Measurements from ENCODE around the gene TMC5. TPM values are rescaled to one million over a fixed set of nuclear protein-coding genes. Genes with fewer than 3 reads are reported as not detected.
A peak's percentile ranks its signal among the peaks of the same experiment; 100 is the strongest.

TMC5 gene
- total RNA-seq, 2 experiments from 2014 or later: not detected

- DNase-seq (no peak), ATAC-seq (ENCODE audit: low read depth) (no peak)
- no peaks in the 10 kb centered on the region for H3K9me3 Mint-ChIP-seq
- no peak overlapping the region for H3K4me3 Mint-ChIP-seq
- H3K36me3 Mint-ChIP-seq: peaks cover 36% of the 10 kb centered on the region
- H3K4me1 Mint-ChIP-seq: peaks cover 9% of the 10 kb centered on the region
- POLR2A ChIA-PET: no interaction called here
- H3K27me3 Mint-ChIP-seq: no peaks in the 10 kb centered on the region
- H3K27ac Mint-ChIP-seq: no peak overlapping the region
Observed at GRCh38 chr16:19513377-19514053, 95.8 kb downstream of the TMC5 start.

- Mint-ChIP-seq H3K27ac (no peak overlapping the region), H3K9me3 (no peaks in the 10 kb centered on the region), H3K4me3 (no peak overlapping the region), H3K4me1 (peaks cover 22% of the 10 kb centered on the region), H3K27me3 (no peaks in the 10 kb centered on the region), H3K36me3 (peaks cover 34% of the 10 kb centered on the region)
- ATAC-seq (ENCODE audit: low read depth): no peak
- DNase-seq: no peak
- POLR2A ChIA-PET: no interaction called here
Observed at GRCh38 chr16:19515757-19516156, 98.1 kb downstream of the TMC5 start.

GRCh38 chr16:19517424-19518089 lies 99.9 kb downstream of the TMC5 start:
- Mint-ChIP-seq H3K4me3 (no peak overlapping the region), H3K27ac (no peak overlapping the region), H3K9me3 (no peaks in the 10 kb centered on the region), H3K27me3 (no peaks in the 10 kb centered on the region), H3K4me1 (peaks cover 34% of the 10 kb centered on the region), H3K36me3 (peaks cover 27% of the 10 kb centered on the region)
- ATAC-seq (ENCODE audit: low read depth) (no peak), DNase-seq (no peak)
- POLR2A ChIA-PET: no interaction called here

- DNase-seq (no peak), ATAC-seq (ENCODE audit: low read depth) (no peak)
- peaks cover 18% of the 10 kb centered on the region for H3K36me3 Mint-ChIP-seq
- H3K9me3 Mint-ChIP-seq: no peaks in the 10 kb centered on the region
- H3K4me1 Mint-ChIP-seq: peaks cover 34% of the 10 kb centered on the region
- H3K4me3 Mint-ChIP-seq: no peak overlapping the region
- POLR2A ChIA-PET: no interaction called here
- no peaks in the 10 kb centered on the region for H3K27me3 Mint-ChIP-seq
- H3K27ac Mint-ChIP-seq: no peak overlapping the region
Observed at GRCh38 chr16:19518388-19518787, 100.7 kb downstream of the TMC5 start.

GRCh38 chr16:19520861-19521331 lies 103.2 kb downstream of the TMC5 start:
- no peak for DNase-seq
- H3K36me3 Mint-ChIP-seq: peaks cover 8% of the 10 kb centered on the region
- H3K27ac Mint-ChIP-seq: peak overlapping the region; percentile 98
- no peaks in the 10 kb centered on the region for H3K9me3 Mint-ChIP-seq
- POLR2A ChIA-PET: interaction anchor here (1.3 to 2.0 kb wide), 2 partner anchors 15 to 35 kb away, joined by 4 read pairs; partner anchors contain the start of gene VPS35L
- ATAC-seq (ENCODE audit: low read depth): no peak
- H3K4me1 Mint-ChIP-seq: peaks cover 40% of the 10 kb centered on the region
- peak overlapping the region; percentile 100 for H3K4me3 Mint-ChIP-seq
- H3K27me3 Mint-ChIP-seq: no peaks in the 10 kb centered on the region

GRCh38 chr16:19521471-19522396 lies 104.1 kb downstream of the TMC5 start, which contains the start of gene GDE1:
GDE1 (minus strand) TSS chr16:19522098; CDS start chr16:19521964, 134 bp downstream.
- DNase-seq: peak; percentile 92
- H3K4me1 Mint-ChIP-seq: peaks cover 40% of the 10 kb centered on the region
- H3K27me3 Mint-ChIP-seq: no peaks in the 10 kb centered on the region
- peak; percentile 81 for ATAC-seq (ENCODE audit: low read depth)
- peak within 1 kb of the TSS; percentile 98 for H3K27ac Mint-ChIP-seq
- POLR2A ChIA-PET: interaction anchor here (1.3 kb wide), 1 partner anchor 16 kb away, joined by 4 read pairs; no protein-coding TSS in a partner anchor
- H3K9me3 Mint-ChIP-seq: no peaks in the 10 kb centered on the region
- peaks cover 8% of the 10 kb centered on the region for H3K36me3 Mint-ChIP-seq
- H3K4me3 Mint-ChIP-seq: peak within 1 kb of the TSS; percentile 100

- H3K4me1 Mint-ChIP-seq: peaks cover 38% of the 10 kb centered on the region
- no peak for ATAC-seq (ENCODE audit: low read depth)
- peak overlapping the region; percentile 100 for H3K4me3 Mint-ChIP-seq
- POLR2A ChIA-PET: no interaction called here
- no peak for DNase-seq
- H3K9me3 Mint-ChIP-seq: no peaks in the 10 kb centered on the region
- peak overlapping the region; percentile 98 for H3K27ac Mint-ChIP-seq
- H3K36me3 Mint-ChIP-seq: peaks cover 5% of the 10 kb centered on the region
- no peaks in the 10 kb centered on the region for H3K27me3 Mint-ChIP-seq
Observed at GRCh38 chr16:19522397-19522732, 104.7 kb downstream of the TMC5 start.

- Mint-ChIP-seq H3K4me1 (peaks cover 38% of the 10 kb centered on the region), H3K9me3 (no peaks in the 10 kb centered on the region), H3K27me3 (no peaks in the 10 kb centered on the region), H3K36me3 (peaks cover 5% of the 10 kb centered on the region), H3K4me3 (no peak overlapping the region), H3K27ac (no peak overlapping the region)
- DNase-seq: no peak
- no peak for ATAC-seq (ENCODE audit: low read depth)
- POLR2A ChIA-PET: no interaction called here
Observed at GRCh38 chr16:19522760-19523159, 105.1 kb downstream of the TMC5 start.

GRCh38 chr16:19523184-19523558 lies 105.5 kb downstream of the TMC5 start:
- Mint-ChIP-seq H3K27me3 (no peaks in the 10 kb centered on the region), H3K27ac (no peak overlapping the region), H3K9me3 (no peaks in the 10 kb centered on the region), H3K36me3 (peaks cover 5% of the 10 kb centered on the region), H3K4me1 (peaks cover 37% of the 10 kb centered on the region), H3K4me3 (no peak overlapping the region)
- ATAC-seq (ENCODE audit: low read depth): no peak
- no peak for DNase-seq
- POLR2A ChIA-PET: interaction anchor here (1.0 to 3.8 kb wide), 3 partner anchors 18 to 733 kb away, joined by 3 to 48 read pairs (median 3); partner anchors contain the start of genes RPS15A and VPS35L

GRCh38 chr16:19523559-19524355 lies 106.1 kb downstream of the TMC5 start, which contains the start of gene CCP110:
CCP110 (plus strand) TSS chr16:19523942; CDS start chr16:19527882, 3,940 bp downstream.
- Mint-ChIP-seq H3K9me3 (no peaks in the 10 kb centered on the region), H3K27ac (peak within 1 kb of the TSS; percentile 97), H3K36me3 (peaks cover 8% of the 10 kb centered on the region), H3K4me3 (peak within 1 kb of the TSS; percentile 99), H3K27me3 (no peaks in the 10 kb centered on the region), H3K4me1 (peaks cover 34% of the 10 kb centered on the region)
- ATAC-seq (ENCODE audit: low read depth) (peak; percentile 81), DNase-seq (peak; percentile 92)
- POLR2A ChIA-PET: interaction anchor here (0.6 to 3.8 kb wide), 11 partner anchors 9 to 733 kb away, joined by 3 to 48 read pairs (median 5); partner anchors contain the start of genes ARL6IP1, IQCK, KNOP1 and RPS15A

- no peaks in the 10 kb centered on the region for H3K27me3 Mint-ChIP-seq
- DNase-seq: no peak
- H3K4me1 Mint-ChIP-seq: peaks cover 32% of the 10 kb centered on the region
- POLR2A ChIA-PET: interaction anchor here (0.6 to 3.8 kb wide), 10 partner anchors 9 to 723 kb away, joined by 3 to 48 read pairs (median 5); partner anchors contain the start of genes ARL6IP1, IQCK, KNOP1 and VPS35L
- peak overlapping the region; percentile 97 for H3K27ac Mint-ChIP-seq
- no peak for ATAC-seq (ENCODE audit: low read depth)
- H3K9me3 Mint-ChIP-seq: no peaks in the 10 kb centered on the region
- peaks cover 10% of the 10 kb centered on the region for H3K36me3 Mint-ChIP-seq
- peak overlapping the region; percentile 99 for H3K4me3 Mint-ChIP-seq
Observed at GRCh38 chr16:19524356-19524615, 106.6 kb downstream of the TMC5 start.

- POLR2A ChIA-PET: interaction anchor here (0.6 to 3.8 kb wide), 9 partner anchors 9 to 723 kb away, joined by 3 to 48 read pairs (median 5); partner anchors contain the start of genes ARL6IP1, IQCK, KNOP1 and VPS35L
- Mint-ChIP-seq H3K4me1 (peaks cover 29% of the 10 kb centered on the region), H3K9me3 (no peaks in the 10 kb centered on the region), H3K27ac (peak overlapping the region; percentile 97), H3K27me3 (no peaks in the 10 kb centered on the region), H3K36me3 (peaks cover 10% of the 10 kb centered on the region), H3K4me3 (peak overlapping the region; percentile 99)
- DNase-seq (no peak), ATAC-seq (ENCODE audit: low read depth) (no peak)
Observed at GRCh38 chr16:19524616-19525384, 107.1 kb downstream of the TMC5 start.
